VCaP (cell line): ENCODE measurements around the gene EPS8L1.

Source experiments
- H3K27ac ChIP-seq: fragments of 450-650 bp; 2 replicates; pipeline ENCODE4 v1.5.1; 2017
- CTCF ChIP-seq: fragments of 450-650 bp; conservative IDR thresholded peaks from 2 replicates; pipeline ENCODE4 v1.5.1; 2017; ENCODE audit warnings: mild to moderate bottlenecking, moderate library complexity

EPS8L1 gene

GRCh38 chr19:55079400-55080038 is 3.9 kb downstream of the EPS8L1 start:
- no peak for TF ChIP-seq CTCF
- no peak overlapping the region for H3K27ac ChIP-seq

GRCh38 chr19:55080121-55080967 is 4.7 kb downstream of the EPS8L1 start:
- no peak for TF ChIP-seq CTCF
- no peak overlapping the region for H3K27ac ChIP-seq

- no peak overlapping the region for H3K27ac ChIP-seq
- no peak for TF ChIP-seq CTCF
Measured at GRCh38 chr19:55080968-55081769, 5.5 kb downstream of the EPS8L1 start.

GRCh38 chr19:55081770-55082019 is 6.0 kb downstream of the EPS8L1 start:
- H3K27ac ChIP-seq, result no peak overlapping the region
- no peak for TF ChIP-seq CTCF

- no peak for TF ChIP-seq CTCF
- no peak overlapping the region for H3K27ac ChIP-seq
Measured at GRCh38 chr19:55082020-55082851, 6.6 kb downstream of the EPS8L1 start.

GRCh38 chr19:55083004-55083850 is 7.6 kb downstream of the EPS8L1 start:
- no peak overlapping the region for H3K27ac ChIP-seq
- TF ChIP-seq CTCF, result no peak
